DMS53 treated with DMSO at 0.1 percent for 48 hours (cell line): ENCODE measurements around the gene CBARP.

Experiments
- DNase-seq: peaks from one replicate; lab custom pipeline; 2025; ENCODE audit not compliant: unreplicated experiment; lab: John Stamatoyannopoulos, UW

CBARP gene

DNA sequence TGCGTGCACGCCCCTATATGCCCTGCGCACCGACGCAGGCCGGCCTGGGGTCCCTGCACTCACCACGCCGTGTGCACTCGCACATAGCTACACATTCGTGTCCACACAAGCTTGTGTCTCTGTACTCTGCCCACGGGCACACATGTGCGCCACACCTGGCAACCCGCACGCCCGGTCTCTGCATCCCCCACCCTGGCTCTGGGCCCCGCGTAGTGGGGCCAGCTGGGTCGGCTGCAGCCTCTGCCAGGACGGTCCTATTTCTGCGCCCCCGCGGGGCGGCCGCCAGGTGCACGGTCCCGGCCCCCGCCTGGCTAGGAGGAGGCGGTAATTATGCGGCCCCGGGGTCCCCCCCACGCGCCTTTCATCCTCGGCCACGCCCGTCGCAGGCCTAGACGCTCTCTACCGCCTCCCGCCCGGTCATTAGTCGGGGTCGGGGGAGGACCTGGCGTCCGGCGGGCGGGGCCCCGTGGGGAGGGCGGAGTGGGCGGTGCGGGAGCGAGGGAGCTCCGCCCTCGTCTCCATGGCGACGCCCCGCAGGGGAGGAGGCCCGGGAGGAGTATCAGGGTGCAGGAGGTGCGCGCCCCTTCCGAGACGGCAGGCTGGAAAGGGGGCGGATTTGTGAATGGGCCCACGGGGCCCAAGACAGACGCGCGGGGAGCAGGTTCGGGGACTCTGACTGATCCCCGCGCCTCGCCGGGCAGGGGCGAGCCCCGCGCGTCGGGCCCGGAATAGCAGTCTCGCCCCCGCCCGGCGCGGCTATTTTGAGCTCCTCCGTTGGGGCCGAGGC is 28.5 kb upstream of the CBARP start:
- peak; percentile 40 for DNase-seq

DNA sequence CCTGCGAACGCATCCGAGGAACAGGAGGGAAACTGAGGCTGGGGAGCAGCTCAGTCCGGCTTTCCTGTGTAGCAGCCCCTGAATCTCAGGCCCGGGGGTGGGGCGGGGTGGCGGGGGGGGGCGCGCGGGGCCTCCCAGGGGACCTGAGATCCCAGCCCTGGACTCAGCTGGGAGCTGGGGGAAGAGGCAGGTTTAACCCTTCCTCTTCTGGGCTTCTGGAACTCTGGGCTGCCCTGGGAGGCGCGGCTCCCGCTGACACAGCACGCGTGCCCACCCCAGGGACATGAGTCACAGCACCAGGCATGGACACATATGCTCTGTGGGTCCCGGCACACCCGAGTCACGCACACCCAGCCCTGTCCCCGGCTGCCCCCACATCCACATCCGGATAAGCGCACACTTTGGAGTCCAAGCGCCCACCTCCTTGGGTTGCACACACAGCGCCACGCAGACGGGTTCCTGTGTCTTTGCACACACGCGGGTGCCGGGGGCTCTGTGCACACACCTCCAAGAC is 27.9 kb upstream of the CBARP start:
- DNase-seq, result no peak

DNA sequence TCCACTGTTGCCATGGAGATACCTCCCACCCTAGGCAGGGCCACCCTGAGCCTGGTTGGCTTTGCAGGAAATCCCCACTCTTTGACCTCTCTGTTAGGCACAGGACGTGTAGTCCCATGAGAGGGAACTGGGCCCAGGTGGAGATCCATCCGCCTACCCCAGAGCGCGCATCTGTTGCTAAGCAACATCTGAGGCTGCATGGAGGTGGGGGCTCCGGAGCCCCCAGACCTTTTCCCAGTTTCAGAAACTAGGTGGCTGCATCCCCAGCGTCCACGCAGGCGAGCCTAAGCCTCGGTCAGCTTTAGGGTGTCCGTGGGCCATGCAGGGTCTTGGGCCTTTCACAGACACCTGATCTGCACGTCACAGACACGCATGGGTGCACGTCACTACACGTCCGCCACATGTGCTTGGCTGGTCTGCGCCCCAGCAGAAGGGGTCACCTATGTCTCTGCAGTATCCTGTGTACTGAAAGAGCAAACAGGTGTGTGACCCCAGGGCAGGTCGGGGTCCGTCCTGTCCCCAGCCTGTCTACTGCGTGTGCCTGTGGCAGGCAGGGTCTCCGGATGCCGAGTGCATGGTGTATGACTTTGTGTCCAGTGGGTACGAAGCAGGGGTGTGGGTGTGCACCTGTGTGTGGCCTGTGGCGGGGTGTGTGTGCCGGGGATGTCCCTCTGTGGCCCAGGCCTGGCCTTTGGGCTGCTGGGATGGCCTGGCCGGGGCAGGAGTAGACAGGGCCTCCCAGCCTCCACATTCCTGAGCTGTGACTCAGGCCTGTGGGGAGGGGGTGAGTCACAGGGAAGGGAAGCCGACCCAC is 27.2 kb upstream of the CBARP start:
- DNase-seq, result no peak

DNA sequence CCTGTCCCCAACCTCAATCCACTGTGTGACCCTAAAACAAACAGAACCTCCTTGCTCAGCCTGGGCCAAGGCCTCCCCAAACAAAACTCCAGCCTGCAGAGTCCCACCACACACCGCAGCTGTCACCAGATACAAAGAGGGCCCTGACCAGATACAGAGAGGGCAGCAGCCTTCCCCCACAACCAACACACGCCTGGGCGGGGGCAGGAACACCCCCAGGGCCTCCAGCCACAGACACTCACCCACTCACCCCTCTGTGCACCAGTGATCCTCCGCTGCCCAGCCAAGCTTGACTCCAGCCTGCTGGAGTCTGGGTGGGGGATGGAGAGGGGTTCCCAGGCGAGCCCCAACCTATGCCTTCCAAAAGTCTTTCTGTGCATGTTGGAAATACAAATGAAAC is 25.4 kb upstream of the CBARP start:
- no peak for DNase-seq

DNA sequence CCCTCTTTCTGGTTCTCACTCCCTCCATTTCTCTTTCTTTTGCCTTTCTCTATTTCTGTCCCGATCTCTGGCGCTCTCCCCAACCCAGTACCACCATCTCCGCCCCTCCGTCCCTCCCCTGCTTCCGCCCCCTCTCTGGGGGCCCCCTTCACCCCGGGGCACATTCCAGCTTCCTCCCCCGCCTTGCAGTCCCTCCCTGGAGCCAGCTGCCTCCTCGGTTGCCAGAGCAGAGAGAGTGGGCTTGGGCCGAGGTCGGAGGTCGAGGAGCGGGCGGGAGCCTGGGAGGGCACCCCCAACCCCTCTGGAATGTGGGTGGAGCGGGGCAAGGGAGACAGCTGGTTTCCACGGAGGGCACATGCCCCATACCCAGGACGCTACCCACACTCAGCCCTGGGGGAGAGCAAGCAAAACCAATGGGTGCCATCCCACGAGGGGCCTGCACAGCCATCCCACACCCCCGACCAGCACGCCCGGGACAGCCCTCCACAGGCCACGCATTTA is 24.9 kb upstream of the CBARP start:
- no peak for DNase-seq

DNA sequence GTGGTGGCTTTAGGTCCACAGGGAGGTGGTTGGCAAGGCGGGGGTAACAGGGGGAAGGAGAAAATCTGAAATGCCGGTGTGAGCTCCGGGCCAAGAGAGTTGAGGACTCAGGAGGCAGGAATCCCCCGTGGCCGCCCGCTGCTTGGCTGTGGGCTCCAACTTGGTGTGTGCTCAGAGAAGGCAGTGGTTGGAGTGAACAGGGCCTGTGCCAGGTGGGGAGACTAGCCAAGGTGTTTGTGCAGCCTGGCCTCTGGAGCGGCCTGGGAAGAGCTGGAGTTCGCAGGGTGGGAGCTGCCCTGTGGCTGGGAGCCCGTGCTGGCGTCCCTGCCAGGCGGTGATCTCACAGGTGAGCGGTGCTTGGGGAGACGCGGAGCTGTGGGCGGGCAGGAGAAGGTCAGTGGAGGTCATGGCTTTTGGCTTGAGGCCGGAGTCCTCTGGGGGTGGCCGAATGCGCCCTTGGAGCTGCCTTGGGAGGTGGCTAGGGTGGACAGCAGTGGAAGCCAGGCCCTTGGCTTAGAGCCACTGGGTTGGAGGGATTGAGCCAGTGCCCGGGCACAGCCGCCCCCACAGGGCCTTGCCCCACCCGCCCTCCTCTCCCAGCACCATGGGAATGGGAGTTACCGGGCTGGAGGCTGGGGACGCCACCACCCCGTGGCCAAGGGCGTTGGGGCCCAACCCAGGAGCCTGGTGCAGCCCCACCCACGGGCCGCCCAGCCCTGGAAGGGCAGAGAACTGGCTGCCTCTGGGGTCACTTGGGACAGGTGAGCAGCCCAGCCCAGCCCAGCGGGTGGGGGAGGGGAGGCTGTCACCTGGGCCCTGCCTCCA is 24.2 kb upstream of the CBARP start:
- peak; percentile 31 for DNase-seq

DNA sequence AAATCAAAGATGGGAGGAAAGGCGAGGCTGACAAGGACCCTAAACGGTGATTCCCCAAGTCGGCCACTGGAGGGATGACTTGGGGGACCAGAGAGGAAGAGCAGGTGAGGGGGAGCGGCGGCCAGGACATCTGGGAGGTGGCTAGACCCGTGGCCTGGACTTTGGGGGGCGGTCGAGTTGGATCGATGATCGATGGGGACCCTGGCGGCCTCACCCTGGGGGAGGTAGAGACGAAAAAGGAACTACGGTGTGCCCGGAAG is 23.7 kb upstream of the CBARP start:
- no peak for DNase-seq

DNA sequence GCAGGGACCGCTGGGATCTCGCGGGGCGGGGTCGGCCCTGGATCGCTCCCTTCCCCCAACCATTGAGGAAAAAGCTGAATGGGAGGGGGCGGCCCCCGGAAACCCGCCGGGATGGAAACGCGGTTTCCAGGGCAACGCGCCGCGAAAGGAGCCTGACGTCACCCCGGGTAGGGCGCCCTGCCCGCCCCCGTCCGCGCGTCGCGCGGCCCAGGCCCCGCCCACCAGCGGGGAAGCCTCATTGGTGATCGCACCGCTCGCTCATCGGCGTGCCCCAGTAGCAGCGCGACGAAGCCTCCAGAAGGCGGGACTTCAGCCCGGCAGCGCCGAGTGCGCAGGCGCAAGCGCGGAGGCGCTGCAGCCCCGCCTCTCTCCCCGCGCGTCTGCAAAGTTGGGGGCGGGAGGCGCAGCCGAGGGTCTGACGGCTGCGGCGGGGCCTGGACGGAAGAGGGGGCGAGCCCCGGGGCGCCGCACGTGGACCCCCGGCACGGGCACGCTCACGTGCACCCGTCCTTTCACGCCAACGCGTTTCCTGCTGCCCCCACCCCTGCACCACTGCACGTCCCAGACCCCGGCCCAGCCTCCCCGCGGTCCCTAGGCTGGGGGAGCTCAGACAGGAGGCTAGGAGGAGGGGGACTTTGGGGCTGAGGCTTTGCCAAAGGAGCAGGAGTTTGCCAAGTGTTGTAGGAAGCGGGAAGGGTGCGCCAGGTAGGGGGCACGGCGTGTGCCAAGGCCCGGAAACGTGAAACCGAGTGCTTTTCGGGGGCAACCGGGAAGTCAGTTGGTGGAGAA is 23.1 kb upstream of the CBARP start:
- peak; percentile 69 for DNase-seq

DNA sequence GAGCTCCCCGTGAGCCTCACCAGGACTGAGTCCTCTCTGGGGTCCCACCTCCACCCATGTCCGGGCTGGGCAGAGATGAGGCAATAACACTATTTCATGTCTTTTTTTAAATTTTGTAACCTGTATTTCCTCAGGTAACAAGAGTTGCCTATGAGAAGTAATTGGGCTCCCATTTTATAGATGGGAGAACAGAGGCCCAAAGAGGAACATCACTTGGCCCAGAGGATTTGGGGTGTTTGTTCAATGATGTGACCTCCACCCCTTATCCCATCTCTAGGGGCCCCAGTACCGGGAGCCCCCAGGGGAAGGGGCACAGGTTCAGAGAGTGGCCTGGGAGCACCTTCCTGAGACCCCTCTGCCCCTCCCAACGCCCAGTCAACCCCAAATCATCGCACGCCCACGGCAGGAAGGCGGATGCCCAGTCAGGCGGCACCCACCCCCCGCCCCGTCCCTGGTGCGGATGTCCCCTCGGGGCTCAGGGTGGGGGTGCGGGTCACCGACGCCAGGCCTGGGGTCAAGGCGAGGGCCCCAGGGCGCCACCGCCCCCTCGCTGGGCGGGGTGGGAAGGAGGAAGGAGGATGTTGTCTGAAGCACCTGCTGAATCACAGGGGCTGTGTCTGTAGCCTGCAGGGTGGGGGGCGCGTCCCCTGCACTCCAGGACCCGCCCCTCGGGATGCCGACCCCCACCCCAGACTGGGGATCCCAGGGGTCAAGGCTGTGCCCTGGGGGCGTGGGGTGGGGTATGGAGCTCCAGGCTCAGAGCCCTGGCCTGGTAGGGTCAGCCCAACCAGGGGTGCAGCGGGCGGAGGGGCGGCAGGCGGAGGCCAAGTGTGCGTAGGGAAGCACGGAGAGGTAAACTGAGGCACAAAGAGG is 22.3 kb upstream of the CBARP start:
- no peak for DNase-seq

DNA sequence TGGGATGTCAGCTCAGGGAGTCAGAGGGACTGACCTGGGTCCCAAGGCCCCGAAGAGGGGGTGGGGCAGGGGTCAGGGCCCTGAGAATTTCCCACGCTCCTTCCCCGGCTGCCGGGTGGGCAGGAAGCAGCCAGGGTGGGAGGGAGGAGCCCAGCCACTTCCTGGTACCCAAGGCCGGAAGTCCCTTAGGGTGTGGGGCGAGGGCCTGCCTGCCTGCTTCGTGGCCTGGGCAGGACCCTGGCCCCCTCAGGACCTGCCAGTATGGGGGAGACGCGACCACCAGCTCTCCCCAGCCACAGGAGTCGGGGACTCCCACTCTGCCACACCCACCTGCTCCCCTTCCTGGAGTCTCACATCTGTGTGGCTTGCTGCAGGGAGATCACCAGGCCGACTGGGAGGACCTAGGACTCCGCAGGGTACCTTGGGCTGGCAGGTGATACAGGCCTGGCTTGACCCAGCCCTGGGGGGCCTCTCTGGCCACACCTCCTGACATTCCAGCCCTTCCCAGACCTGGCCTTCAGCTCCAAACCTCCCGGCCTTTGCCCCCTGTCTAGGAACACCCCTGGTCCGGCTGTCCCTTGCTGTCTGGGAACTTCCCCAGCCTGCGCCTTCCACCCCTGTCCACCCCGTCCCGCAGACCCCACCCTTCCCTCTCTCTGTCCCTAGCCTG is 21.5 kb upstream of the CBARP start:
- no peak for DNase-seq

DNA sequence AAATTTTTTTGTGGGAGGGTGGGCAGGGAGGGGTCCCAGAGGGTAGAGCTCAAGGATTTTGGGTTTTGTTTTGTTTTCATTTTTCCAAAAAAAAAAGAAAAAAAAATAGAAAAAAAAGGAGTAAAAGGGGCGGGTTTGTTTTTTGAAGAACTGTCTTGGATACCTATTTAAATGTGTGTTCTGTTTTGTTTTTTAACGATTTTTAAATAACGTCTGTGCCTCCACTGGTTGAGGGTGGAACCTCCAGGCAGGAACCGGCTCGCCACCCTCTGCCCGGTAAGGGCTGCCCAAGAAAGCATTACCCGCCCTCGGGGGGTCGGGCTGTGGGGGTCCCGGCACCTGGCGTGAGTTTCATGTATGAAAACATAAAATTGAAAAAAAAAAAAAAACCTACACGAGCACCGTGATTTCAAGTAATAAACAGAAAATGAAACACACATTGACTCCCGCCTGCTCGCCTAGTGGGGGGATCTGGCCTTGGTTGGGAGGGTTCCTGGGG is 21.0 kb upstream of the CBARP start:
- DNase-seq, result no peak

DNA sequence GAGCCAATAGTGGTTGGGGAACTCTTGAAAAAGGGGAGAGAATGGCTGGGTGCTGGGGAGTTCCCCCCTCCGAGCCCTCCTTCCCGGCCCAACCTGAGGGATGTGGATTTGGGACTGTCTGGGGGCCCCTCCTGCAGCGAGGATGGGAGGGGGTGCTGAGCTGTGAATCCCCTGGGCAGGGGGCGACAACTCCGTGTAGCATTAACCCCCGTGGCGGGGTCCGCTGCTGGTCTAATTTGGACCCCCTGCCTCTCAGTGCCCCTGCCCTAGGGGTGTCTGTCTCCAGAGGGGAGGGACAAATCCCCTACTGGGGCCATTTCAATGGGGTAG is 20.3 kb upstream of the CBARP start:
- DNase-seq, result no peak

DNA sequence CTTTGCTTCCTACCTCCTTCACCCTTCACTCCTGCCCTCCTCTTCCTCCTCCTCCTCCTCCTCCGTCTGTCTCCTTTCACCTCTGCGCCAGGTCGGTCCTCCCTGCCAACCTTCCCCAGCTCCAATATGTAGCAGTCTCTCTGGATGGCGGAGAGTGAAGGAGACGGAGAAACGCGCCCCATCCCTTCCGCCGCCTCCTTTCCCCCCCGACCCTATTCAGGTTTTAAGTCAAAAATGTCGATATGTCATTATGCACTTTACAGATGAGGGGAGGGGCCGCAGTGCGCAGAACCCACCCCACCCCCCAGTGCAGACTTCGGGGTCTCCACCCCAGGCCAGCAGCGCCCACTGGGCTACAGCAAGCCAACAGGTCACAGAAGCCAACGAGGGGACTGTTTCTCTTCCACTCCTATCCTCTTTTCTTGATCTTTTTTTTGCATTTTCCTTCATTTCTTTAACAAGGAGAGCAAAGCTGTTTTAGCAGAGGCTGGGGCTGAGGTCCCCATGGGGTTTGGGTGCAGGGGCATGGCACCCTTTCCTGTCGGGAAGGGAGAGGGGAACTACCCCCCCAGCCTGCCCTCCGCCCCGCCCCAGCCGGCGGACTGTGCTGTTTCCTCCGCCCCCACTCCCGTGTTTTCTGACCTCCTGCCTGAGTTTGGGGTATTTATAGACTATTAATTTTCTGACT is 19.8 kb upstream of the CBARP start:
- no peak for DNase-seq

DNA sequence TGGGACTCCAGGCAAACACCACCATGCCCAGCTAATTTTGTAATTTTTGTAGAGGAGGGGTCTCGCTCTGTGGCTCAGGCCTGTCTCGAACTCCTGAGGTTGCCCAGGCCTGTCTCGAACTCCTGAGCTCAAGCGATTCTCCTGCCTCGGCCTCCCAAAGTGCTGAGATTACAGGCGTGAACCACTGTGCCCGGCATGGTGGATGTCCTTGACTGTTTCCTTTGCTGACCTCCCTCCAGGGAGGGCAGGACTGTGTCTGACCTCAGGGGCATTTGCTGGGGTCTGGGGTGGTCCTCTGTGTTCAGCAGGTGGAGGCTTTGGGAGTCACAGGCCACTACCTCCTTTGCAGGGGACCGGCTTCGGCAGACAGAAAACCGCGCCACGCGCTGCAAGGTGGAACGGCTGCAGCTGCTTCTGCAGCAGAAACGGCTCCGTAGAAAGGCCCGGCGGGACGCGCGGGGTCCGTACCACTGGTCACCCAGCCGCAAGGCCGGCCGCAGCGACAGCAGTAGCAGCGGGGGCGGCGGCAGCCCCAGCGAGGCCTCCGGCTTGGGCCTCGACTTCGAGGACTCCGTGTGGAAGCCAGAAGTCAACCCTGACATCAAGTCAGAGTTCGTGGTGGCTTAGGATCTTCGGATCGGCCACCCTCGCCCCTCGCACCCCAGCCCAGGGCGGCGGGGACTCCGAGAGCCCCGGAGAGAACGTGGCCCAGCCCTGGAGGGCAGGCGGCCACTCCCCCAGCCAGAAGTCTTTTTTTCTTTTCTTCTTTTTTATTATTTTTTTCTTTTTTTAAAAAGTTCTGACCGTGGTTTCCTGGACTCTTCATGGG is 19.1 kb upstream of the CBARP start:
- DNase-seq, result no peak

DNA sequence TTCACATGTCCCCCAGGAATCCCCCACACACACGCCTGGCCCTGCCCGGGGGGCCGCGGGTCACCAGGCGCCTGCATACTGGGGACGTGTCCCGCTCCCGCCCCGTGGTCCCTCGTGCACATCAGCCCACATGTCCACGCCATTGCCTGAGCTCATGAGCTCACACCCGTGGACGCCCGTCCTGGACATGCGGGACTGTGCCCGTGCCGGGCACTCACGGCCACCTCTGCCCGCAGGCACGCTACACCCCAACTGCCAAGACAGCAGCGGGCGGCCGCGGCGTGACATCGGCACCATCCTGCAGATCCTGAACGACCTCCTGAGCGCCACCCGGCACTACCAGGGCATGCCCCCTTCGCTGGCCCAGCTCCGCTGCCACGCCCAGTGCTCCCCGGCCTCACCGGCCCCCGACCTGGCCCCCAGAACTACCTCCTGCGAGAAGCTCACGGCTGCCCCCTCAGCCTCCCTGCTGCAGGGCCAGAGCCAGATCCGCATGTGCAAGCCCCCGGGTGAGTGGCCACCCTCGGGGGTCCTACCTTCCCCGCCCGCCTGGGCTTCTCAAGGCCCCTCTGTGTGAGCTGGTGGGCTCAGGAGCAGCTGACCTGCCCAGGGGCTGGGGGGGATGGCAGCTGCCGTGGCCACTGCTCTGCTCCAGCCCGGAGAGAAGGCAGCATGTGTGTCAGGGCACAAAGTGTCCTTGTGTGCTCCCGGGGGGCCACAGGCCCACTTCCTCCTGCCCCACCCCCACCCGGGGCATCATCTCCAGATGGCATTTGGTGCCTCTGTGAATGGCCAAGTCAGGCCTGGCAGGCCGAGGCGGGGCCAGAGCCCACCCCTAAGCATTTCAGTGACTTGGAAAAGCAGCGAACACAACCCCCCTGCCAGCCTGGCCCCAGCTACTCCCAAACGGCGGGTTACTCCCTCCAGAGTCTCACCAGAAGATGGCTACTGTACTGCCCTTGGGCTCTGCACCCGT is 17.7 kb upstream of the CBARP start:
- DNase-seq, result no peak

DNA sequence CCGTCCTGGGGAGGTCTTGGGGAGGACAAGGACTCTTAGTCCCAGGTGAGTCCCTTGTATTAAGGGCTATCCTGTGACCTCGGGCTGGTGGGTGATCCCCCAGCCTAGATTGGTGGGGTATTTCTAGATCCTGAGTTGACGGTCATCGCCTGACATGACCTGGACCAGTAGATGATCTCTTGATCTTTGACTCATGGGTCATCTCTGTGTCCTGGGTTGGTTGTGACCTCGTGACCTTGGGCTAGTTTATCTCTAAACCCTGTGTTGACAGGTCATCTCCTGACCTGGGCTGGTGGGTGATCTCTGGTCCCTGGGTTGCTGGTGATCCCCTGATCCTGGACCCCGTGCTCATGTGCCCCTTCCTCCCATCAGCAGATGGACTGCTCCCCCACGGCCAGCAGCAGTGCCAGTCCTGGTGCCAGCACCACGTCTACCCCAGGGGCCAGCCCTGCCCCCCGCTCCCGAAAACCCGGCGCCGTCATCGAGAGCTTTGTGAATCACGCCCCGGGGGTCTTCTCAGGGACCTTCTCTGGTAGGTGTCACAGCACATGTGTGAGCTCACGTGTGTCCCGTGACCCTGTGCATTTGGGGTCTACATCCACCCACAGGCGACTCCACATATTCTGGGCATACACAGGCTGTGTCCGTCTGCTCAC is 16.9 kb upstream of the CBARP start:
- DNase-seq, result no peak
